Fibroblast of lung (primary cell): ENCODE results near the gene CCDC187. TPM values are rescaled to one million over a fixed set of nuclear protein-coding genes. Genes with fewer than 3 reads are reported as not detected.

Source experiments
- DNase-seq, 2 donors: peaks; one replicate each; pipeline versions ENCODE4 v3.0.0 to v3.0.0-alpha.2; 2010; ENCODE audit warnings: low read depth in 2 of 2
- H2AFZ ChIP-seq: 2 replicates; pipeline ENCODE4 v1.5.1; 2012; ENCODE audit warnings: low read length, control low read depth, inconsistent platforms
- H3K27ac ChIP-seq: 2 replicates; pipeline ENCODE4 v1.5.1; 2011; ENCODE audit warnings: low read length, control low read depth; ENCODE audit not compliant: insufficient read depth
- H3K27me3 ChIP-seq: 2 replicates; pipeline ENCODE4 v1.5.1; 2011; ENCODE audit warnings: mild to moderate bottlenecking, low read length; ENCODE audit not compliant: control insufficient read depth, insufficient read depth
- H3K36me3 ChIP-seq: 2 replicates; pipeline ENCODE4 v1.5.1; 2011; ENCODE audit warnings: low read length; ENCODE audit not compliant: control insufficient read depth, insufficient read depth
- H3K4me1 ChIP-seq: 2 replicates; pipeline ENCODE4 v1.5.1; 2011; ENCODE audit warnings: low read length; ENCODE audit not compliant: control insufficient read depth, insufficient read depth; ENCODE audit errors: extremely low read depth
- H3K4me2 ChIP-seq: 2 replicates; pipeline ENCODE4 v1.5.1; 2011; ENCODE audit warnings: low read length, control low read depth; ENCODE audit not compliant: insufficient read depth; ENCODE audit errors: extremely low read depth
- H3K4me3 ChIP-seq, 4 experiments: fragments of 200-600 bp in 1 of 4; sonication (generic) in 1 of 4; replicated peaks in 1 of 4; 2 replicates each; pipeline ENCODE4 v1.5.1; 2011 to 2016; ENCODE audit warnings: low read length in 4 of 4, low read depth in 3 of 4, mild to moderate bottlenecking in 3 of 4, control low read depth in 2 of 4, inconsistent platforms in 1 of 4, mixed read lengths in 1 of 4; ENCODE audit not compliant: insufficient read depth in 1 of 4; ENCODE audit errors: control extremely low read depth in 1 of 4
- H3K79me2 ChIP-seq: 2 replicates; pipeline ENCODE4 v1.5.1; 2012; ENCODE audit warnings: mild to moderate bottlenecking, low read length, inconsistent platforms; ENCODE audit not compliant: control insufficient read depth, insufficient read depth
- H3K9ac ChIP-seq: 2 replicates; pipeline ENCODE4 v1.5.1; 2011; ENCODE audit warnings: mild to moderate bottlenecking, low read length, control low read depth; ENCODE audit not compliant: insufficient read depth
- H3K9me3 ChIP-seq: 2 replicates; pipeline ENCODE4 v1.5.1; 2012; ENCODE audit warnings: low read depth, low read length; ENCODE audit not compliant: control insufficient read depth, insufficient read depth
- H4K20me1 ChIP-seq: 2 replicates; pipeline ENCODE4 v1.5.1; 2011; ENCODE audit warnings: low read length; ENCODE audit not compliant: control insufficient read depth, insufficient read depth; ENCODE audit errors: extremely low read depth
- CTCF ChIP-seq, 2 donors: IDR thresholded peaks in 1 of 2; conservative IDR thresholded peaks in 1 of 2; 1 replicate in 1 of 2; 2 replicates in 1 of 2; pipeline ENCODE4 v1.5.1; 2011 to 2012; ENCODE audit warnings: low read length in 2 of 2, control low read depth in 1 of 2, inconsistent platforms in 1 of 2, low read depth in 1 of 2, mild to moderate bottlenecking in 1 of 2
- EZH2 ChIP-seq: IDR thresholded peaks from 2 replicates; pipeline ENCODE4 v1.5.1; 2012; ENCODE audit warnings: low read length, control low read depth, mild to moderate bottlenecking; ENCODE audit errors: missing control alignments
- polyA plus RNA-seq, 2 donors: library from polyadenylated mRNA; depleted of rRNA in 1 of 2; stranded (reverse) in 1 of 2; unstranded in 1 of 2; fragments of >200 nt; gene quantifications; 2 replicates each; pipeline ENCODE4 v1.2.1, GENCODE V29; 2011 to 2012; ENCODE audit warnings: missing spikeins in 1 of 2
- total RNA-seq: library from RNA; depleted of rRNA; stranded (reverse); fragments of >200 nt; gene quantifications from 2 replicates; pipeline ENCODE4 v1.2.1, GENCODE V29; 2014

Gene CCDC187
- total and polyA plus RNA-seq, 2 donors (not counting 1 experiment from before 2014, with no cell fraction given) = not detected

GRCh38 chr9:136324501-136325300 lies 20.8 kb upstream of the CCDC187 start:
- H3K27ac ChIP-seq = no peak overlapping the region
- H2AFZ ChIP-seq = no peak overlapping the region
- TF ChIP-seq CTCF (conservative IDR thresholded peaks at IDR 0.05 in 1 of 2, IDR thresholded peaks at IDR 0.05 in 1 of 2; ENCODE audit: low read depth in 1 of 2, low read length in 2 of 2) = no peak
- TF ChIP-seq EZH2 = no peak

GRCh38 chr9:136323371-136323789 lies 19.5 kb upstream of the CCDC187 start:
- Histone ChIP-seq H4K20me1 (no peaks in the 10 kb centered on the region), H3K4me3 (no peak overlapping the region), H3K27ac (no peak overlapping the region), H3K4me1 (peaks cover 17% of the 10 kb centered on the region), H3K4me2 (no peak overlapping the region), H3K9me3 (no peaks in the 10 kb centered on the region), H3K27me3 (peaks cover 3% of the 10 kb centered on the region), H3K79me2 (peaks cover 6% of the 10 kb centered on the region), H3K9ac (no peak overlapping the region), H3K36me3 (no peaks in the 10 kb centered on the region), H2AFZ (no peak overlapping the region)
- DNase-seq = no peak
- TF ChIP-seq EZH2 (no peak), CTCF (conservative IDR thresholded peaks at IDR 0.05 in 1 of 2, IDR thresholded peaks at IDR 0.05 in 1 of 2; ENCODE audit: low read depth in 1 of 2, low read length in 2 of 2) (no peak)

More at GRCh38 chr9:136324501-136325300, 20.8 kb upstream of the CCDC187 start:
- Histone ChIP-seq H3K36me3 (no peaks in the 10 kb centered on the region), H3K4me2 (no peak overlapping the region), H3K4me3 (no peak overlapping the region), H3K9ac (no peak overlapping the region), H3K4me1 (peaks cover 23% of the 10 kb centered on the region), H3K79me2 (peaks cover 19% of the 10 kb centered on the region), H4K20me1 (no peaks in the 10 kb centered on the region), H3K27me3 (peaks cover 3% of the 10 kb centered on the region), H3K9me3 (no peaks in the 10 kb centered on the region)
- no peak for DNase-seq

- no peak overlapping the region for H2AFZ ChIP-seq
- no peaks in the 10 kb centered on the region for H3K36me3 ChIP-seq
- no peaks in the 10 kb centered on the region for H3K9me3 ChIP-seq
- TF ChIP-seq EZH2 = no peak
- H3K27me3 ChIP-seq = peaks cover 3% of the 10 kb centered on the region
- DNase-seq = no peak
- H3K4me2 ChIP-seq = no peak overlapping the region
- no peak overlapping the region for H3K4me3 ChIP-seq
- H3K79me2 ChIP-seq = peaks cover under 1% of the 10 kb centered on the region
- H3K27ac ChIP-seq = no peak overlapping the region
- H3K9ac ChIP-seq = no peak overlapping the region
- no peaks in the 10 kb centered on the region for H4K20me1 ChIP-seq
- peaks cover 17% of the 10 kb centered on the region for H3K4me1 ChIP-seq
These were observed 18.9 kb upstream of the CCDC187 start for GRCh38 chr9:136322756-136323330.
